Measurements from ENCODE around the gene ORC1.

GRCh38 chr1:52366517-52366827 lies 37.8 kb downstream of the ORC1 start:
- TF ChIP-seq, protein P1, sequence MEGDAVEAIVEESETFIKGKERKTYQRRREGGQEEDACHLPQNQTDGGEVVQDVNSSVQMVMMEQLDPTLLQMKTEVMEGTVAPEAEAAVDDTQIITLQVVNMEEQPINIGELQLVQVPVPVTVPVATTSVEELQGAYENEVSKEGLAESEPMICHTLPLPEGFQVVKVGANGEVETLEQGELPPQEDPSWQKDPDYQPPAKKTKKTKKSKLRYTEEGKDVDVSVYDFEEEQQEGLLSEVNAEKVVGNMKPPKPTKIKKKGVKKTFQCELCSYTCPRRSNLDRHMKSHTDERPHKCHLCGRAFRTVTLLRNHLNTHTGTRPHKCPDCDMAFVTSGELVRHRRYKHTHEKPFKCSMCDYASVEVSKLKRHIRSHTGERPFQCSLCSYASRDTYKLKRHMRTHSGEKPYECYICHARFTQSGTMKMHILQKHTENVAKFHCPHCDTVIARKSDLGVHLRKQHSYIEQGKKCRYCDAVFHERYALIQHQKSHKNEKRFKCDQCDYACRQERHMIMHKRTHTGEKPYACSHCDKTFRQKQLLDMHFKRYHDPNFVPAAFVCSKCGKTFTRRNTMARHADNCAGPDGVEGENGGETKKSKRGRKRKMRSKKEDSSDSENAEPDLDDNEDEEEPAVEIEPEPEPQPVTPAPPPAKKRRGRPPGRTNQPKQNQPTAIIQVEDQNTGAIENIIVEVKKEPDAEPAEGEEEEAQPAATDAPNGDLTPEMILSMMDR (IDR thresholded peaks at IDR 0.05) = no peak
- TF ChIP-seq ZFX (IDR thresholded peaks at IDR 0.05; ENCODE audit: borderline replicate concordance) = no peak
